DMS53 treated with DMSO at 0.1 percent for 48 hours (cell line): ENCODE measurements around the gene EIPR1.

ENCODE experiments used
- DNase-seq: peaks from one replicate; lab custom pipeline; 2025; ENCODE audit not compliant: unreplicated experiment; lab: John Stamatoyannopoulos, UW

EIPR1 gene

DNA sequence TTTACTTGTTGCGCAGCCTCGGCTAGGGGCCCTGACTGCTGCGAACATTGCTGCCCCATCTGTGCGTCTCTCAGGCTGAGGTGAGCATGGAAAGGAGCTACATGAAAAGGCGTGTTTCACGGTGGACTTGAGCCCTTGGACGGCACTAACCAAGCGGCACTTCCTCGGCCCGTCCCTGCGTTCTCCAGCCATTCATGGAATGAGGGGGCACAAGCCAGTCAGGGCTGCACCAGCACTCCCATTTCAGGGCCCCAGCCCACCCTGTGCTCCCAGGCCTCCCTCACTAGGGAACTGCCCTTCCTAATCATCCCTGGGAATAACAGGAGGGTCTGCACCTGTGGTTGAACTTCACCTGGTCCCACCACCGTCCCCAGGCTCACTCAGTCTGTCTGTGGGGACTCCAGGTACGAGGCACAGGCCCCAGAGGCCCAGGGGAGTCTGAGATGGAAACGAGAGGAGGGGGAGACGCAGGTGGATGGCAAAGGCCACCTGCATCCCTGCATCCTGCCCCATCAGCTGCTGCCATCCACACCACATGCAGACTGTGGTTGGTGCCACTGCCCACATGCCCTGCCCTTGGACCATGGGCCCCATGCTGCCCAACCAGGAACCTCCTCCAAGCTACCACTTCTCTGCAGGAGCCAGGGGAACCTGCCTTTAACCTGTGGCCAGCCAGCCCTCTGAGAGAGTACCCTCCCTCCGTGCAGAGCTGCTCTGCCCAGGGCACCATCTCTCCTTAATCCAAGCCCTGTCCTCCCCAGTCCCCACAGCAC is 99.7 kb downstream of the EIPR1 start:
- no peak for DNase-seq

GRCh38 chr2:3277050-3277747 is 100.4 kb downstream of the EIPR1 start:
- no peak for DNase-seq

DNA sequence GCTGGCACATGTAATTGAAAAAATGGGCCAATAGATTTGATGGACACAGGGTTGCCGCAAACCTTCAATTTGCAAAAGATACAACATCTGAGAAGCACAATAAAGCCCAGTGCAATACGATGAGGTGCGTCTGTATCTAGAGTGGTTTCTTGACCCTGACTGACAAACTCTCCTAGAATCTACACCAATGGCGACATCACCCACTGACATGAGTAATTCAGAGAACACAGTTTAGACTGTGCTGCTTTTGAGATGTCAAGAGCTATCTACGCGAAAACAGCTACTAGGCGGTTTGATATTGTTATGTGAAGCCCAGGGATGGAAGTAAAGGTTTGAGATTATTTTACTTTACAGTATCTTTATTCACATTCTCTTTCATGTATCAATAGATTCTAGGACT is 104.9 kb downstream of the EIPR1 start:
- no peak for DNase-seq

DNA sequence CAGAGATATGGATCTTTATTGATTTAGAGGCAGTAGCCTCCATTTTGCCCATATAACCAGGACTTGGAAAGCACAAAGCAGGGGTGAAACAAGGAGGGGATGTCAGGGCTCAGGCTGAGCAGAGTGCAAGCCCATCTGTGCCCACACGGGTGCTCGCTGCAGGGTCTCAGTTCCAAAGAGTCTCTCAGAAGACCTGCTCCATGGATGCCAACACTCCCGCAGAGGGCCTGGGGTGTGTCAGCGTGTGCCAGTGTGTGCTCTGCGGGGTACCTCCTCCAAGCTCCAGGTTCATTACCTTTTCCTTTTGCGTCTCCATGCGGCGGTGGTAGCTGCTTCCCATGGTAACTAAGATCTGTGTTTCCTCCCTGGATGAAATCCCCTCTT is 107.5 kb downstream of the EIPR1 start:
- no peak for DNase-seq

DNA sequence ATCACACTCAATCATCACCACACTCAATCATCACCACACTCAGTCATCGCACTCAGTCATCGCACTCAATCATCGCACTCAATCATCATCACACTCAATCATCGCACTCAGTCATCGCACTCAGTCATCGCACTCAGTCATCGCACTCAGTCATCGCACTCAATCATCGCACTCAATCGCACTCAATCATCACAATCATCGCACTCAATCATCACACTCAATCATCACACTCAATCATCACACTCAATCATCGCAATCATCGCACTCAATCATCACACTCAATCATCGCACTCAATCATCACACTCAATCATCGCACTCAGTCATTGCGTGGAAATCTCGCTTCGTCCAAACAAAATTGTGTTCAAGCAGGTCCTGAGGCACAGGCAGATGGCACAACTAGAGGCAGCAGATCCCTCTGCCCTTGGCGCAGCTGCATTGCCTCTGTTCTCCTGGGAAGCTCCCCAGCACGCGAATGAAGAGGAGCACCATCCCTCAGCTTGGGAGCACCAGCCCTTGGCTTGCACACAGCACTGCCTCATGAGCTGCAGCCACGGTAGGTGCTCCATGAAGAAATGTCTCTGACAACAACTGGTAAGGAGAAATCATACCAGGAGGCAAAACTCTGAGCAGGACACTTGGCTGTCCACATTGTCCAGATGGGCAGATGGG is 108.1 kb downstream of the EIPR1 start:
- no peak for DNase-seq

DNA sequence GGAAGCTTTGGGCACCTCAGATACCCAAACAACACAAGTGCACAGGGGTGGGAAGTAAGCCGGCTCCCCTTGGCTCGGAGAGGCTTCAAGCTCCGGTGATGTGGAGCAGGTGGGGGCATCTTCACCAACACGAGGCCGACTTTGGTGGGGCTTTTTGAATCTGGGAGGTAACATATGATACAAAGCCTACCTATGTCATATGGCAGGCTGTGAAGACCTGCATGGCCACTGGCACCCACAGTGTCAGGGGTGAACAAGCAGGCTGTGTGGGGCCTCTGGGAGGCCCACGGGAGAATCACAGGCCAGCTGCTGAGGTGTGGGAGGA is 109.0 kb downstream of the EIPR1 start:
- DNase-seq: no peak

DNA sequence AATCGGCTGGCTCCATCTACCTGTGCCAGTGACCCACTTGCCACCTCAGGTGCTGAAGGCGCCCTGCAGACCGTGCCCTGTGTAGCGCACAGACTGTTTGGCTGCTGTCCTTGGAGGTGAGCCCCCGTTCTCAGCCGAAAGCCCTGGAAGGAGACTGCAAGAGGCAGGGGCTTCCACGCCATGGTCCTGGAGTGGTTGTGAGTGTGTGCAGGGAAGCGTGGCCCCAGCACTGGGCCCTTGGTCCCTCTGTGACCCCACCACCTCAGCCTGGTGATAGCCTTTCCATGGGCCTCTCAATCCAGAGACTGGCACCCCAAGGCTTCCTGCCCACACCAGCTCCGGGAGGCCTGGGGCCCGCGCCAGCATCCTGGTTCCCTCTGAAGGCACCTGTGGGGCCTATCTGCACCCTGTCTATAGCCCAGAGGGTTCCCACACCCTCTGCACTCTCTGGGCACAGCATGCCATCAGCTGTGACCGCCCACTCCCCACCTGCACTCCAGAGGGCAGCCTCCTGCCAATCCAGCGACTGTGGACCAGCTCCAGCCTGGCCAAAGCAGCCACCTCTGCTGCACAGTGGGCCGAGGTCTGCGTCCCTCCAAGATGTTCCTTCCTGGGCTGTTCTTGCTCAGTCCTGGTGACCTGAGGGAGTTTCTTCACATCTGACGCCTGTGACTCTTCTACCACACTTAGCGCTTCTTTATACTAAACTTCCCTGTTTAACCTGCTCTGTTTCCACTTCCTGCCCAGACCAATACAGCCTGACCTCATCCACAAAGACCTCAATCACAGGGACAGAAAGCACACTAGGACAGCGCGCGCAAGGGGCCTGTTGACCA is 109.5 kb downstream of the EIPR1 start:
- DNase-seq: no peak

GRCh38 chr2:3266925-3267867 is 110.4 kb downstream of the EIPR1 start:
- no peak for DNase-seq

DNA sequence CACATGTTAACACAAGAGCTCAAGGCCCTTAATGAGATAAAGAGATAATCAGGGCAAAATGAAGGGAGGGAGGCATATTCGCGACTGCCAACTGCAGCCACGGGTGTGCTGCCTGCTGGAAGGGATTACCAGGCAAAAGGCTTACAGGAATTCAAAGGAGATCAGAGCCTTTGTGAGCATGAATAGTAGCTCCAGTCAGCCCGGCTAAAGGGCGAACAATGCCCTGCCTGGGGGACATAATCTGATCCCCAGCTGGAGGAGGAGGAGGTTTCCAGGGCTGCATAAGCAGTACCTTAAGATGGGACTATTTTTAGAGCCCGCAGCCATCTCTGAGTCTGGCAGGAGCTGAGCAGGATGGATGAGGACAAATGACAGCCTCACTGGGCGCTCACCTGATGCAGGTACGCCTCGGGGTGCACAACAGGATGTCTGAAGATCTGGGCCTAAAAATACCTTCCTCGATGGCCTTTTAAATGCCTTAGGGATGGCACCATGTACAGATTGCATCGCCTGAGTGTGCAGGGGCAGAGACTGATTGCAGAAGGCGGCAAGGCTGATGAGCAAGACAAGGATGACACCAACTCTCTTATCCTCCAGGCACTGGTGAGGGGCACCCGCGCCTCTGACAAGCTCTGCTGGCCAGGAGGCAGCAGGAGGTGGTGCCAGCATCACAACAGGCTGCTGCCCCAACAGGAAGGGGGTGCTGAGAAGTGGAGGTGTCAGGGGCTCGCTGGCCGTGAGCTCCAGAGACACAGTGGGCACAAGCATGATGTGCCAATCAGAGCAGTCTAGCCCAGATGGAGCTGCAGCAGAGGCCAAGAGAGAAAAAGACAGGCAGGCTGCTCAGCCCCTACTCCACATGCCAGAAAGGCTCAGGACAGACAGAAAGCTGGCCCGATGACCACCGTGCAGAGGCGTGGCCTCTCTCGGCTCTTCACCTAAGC is 111.4 kb downstream of the EIPR1 start:
- DNase-seq: no peak

GRCh38 chr2:3265471-3265870 is 112.1 kb downstream of the EIPR1 start:
- DNase-seq: no peak

GRCh38 chr2:3264010-3264744 is 113.4 kb downstream of the EIPR1 start:
- DNase-seq: no peak

DNA sequence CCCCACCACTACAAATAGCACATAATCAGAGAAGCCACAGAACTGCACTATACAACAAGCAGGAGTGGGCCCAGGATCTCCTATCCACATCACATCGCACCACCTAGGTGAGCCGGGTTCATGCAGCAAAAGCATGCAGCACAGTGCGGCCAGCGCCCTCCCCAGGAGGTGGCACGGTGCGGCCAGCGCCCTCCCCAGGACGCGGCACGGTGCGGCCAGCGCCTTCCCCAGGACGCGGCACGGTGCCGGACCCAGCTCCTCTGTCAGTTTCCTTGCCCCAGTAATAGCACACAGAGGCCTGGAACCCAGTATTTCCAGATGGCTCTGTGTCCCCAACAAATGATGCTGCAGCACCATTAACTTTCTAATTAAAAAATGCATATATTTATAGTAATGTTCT is 114.1 kb downstream of the EIPR1 start:
- no peak for DNase-seq

DNA sequence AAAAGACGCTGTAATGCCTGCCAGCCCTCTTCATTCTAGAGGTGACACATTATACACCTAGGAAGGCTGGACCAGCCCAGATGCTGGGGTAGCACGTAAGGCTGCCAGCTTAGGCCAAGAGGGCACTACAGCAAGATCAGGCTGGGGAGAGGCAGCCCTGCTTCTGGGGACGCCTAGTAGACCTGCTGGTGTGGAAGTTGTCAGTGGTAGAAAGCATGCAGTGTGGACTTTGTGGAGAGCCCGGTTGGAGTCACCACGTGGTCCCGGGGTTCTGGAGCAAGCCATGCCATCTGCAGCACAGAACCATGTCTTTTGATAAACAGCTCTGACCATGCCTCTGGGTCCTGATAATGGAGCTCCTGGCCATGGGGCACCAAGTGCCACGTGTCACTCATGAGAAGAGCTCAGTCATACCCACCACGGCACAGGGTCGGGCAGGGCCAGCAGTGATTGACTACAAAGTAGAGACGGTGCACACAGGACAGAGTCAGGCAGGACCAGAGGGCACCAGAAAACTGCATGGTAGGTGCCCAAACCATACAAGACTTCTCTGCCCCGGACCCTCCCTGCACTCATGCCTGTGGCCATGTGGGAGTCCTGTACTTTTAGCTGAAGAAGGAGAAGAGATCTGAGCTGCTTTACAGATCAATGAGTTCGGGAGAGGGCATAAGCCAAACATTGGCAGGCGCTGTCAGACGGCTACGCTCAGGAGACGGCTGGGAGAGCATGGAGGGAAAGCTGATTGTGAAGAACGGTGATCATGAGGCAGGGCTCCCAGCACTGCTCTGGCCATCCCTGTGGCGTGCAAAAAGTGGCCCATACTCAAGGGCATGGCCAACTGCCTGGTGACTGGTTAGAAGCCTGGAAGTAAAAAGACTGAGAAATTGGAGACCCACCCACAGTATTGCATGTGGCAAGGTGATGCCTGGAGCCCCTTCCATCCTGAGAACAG is 114.9 kb downstream of the EIPR1 start:
- DNase-seq: no peak

- no peak for DNase-seq
Measured at GRCh38 chr2:3261511-3261910, 116.1 kb downstream of the EIPR1 start.

GRCh38 chr2:3260959-3261358 is 116.7 kb downstream of the EIPR1 start:
- DNase-seq: no peak

DNA sequence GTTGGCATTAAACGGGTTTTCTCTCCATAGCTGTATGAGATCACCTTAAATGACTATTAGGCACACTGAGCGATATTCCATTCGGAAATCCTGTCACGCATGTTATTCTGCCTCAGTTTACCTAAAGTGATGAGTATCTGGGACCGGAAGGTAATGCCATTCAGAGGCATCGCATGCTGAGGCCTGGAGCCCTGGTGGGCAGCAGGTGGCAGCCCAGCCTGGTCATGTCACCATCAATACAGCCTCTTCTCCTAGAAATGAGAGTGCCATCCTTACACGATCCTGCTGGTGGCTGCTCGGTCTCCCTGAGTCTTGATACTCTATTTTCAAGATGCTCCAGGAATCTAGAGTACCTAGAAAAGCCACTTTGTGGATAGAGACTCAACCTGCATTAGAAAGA is 119.8 kb downstream of the EIPR1 start:
- DNase-seq: no peak

DNA sequence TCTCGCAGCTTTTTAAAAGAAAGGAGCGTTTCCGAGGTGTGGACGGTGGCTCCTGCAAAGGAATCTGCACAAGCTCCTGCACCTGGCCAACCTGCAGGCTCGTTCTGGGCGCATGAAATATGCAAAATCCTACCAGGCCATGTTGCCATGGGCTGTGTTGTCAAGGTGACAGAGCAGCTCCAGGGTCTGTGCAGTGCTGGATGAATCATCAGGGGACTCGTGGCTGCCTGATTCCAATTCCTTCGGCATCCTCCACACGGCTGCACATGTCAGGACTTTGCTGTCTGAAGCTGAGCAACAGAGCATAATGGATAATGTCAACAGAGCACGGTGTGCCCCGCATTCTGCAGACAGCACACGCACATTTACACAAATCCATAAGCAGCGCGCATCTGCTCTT is 120.5 kb downstream of the EIPR1 start:
- no peak for DNase-seq
